Colonic mucosa (tissue), 4 donors: Measurements from ENCODE around the gene ZNF75A. TPM values are rescaled to one million over a fixed set of nuclear protein-coding genes. Genes with fewer than 3 reads are reported as not detected.
A peak's percentile ranks its signal among the peaks of the same experiment; 100 is the strongest.
"Not testable (repeated sequence)": the region's sequence is repeated elsewhere in the genome, so short reads cannot be mapped to it uniquely, and the experiment has no call there.

ENCODE experiments used
- DNase-seq: peaks from one replicate; pipeline ENCODE4 v3.0.0-alpha.2; 2020
- H3K27ac ChIP-seq: fragments of 200-600 bp; one replicate; pipeline ENCODE4 v1.8.0; 2021
- H3K27me3 ChIP-seq: fragments of 200-600 bp; one replicate; pipeline ENCODE4 v1.8.0; 2021
- H3K36me3 ChIP-seq: fragments of 200-600 bp; one replicate; pipeline ENCODE4 v1.8.0; 2021
- H3K4me1 ChIP-seq: fragments of 200-600 bp; one replicate; pipeline ENCODE4 v1.8.0; 2021; ENCODE audit warnings: mild to moderate bottlenecking
- H3K4me3 ChIP-seq: fragments of 200-600 bp; one replicate; pipeline ENCODE4 v1.8.0; 2021
- H3K9ac ChIP-seq, 2 donors: one replicate each; pipeline ENCODE4 v1.7.0; 2013; ENCODE audit warnings: control low read depth in 2 of 2, low read depth in 2 of 2, low read length in 2 of 2
- H3K9me3 ChIP-seq: fragments of 200-600 bp; one replicate; pipeline ENCODE4 v1.8.0; 2021
- intact Hi-C: fragments of 100-400 bp; cut with DNase I; formaldehyde crosslinking; loops from one replicate; pipeline ENCODE4 v1.14.1; 2022
- total RNA-seq, 2 donors: library from RNA; stranded (reverse); fragmentation: NEBNext Ultra II Directional in 1 of 2; extraction: Animal tissue kit (Norgen Biotek cat#: 25700) in 1 of 2; gene quantifications; one replicate each; pipeline ENCODE4 v1.2.1, GENCODE V29; 2021
- TF ChIP-seq, protein P1 (sequence below): fragments of 200-600 bp; IDR thresholded peaks from one replicate; pipeline ENCODE4 v1.8.0; 2022; ENCODE audit warnings: antibody characterized with exemption, mild to moderate bottlenecking
- donor health status: healthy.
- donor health status: DM: no; HTN: no; CAD: no.
- donor health status: DM: no; HTN: no; CAD: no.

The ZNF75A gene
- total RNA-seq, 2 donors from 2014 or later, result 14.2 to 20.5 TPM

- Histone ChIP-seq H3K27me3 (no peaks in the 10 kb centered on the region), H3K9ac (peak overlapping the region; percentile 77 to 86), H3K36me3 (no peaks in the 10 kb centered on the region), H3K9me3 (no peaks in the 10 kb centered on the region), H3K27ac (peak overlapping the region; percentile 98), H3K4me1 (peaks cover 3% of the 10 kb centered on the region), H3K4me3 (peak overlapping the region; percentile 65)
- TF ChIP-seq, protein P1, sequence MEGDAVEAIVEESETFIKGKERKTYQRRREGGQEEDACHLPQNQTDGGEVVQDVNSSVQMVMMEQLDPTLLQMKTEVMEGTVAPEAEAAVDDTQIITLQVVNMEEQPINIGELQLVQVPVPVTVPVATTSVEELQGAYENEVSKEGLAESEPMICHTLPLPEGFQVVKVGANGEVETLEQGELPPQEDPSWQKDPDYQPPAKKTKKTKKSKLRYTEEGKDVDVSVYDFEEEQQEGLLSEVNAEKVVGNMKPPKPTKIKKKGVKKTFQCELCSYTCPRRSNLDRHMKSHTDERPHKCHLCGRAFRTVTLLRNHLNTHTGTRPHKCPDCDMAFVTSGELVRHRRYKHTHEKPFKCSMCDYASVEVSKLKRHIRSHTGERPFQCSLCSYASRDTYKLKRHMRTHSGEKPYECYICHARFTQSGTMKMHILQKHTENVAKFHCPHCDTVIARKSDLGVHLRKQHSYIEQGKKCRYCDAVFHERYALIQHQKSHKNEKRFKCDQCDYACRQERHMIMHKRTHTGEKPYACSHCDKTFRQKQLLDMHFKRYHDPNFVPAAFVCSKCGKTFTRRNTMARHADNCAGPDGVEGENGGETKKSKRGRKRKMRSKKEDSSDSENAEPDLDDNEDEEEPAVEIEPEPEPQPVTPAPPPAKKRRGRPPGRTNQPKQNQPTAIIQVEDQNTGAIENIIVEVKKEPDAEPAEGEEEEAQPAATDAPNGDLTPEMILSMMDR, result no peak
- DNase-seq, result peak; percentile 98
- intact Hi-C loops, result no loop called here
Measured at GRCh38 chr16:3264137-3265036, 40.9 kb upstream of the ZNF75A start.

GRCh38 chr16:3266873-3267537 is 38.3 kb upstream of the ZNF75A start:
- H3K9me3 ChIP-seq, result no peaks in the 10 kb centered on the region
- intact Hi-C loops, result no loop called here

GRCh38 chr16:3268294-3268693 is 37.0 kb upstream of the ZNF75A start:
- intact Hi-C loops, result no loop called here
- no peaks in the 10 kb centered on the region for H3K36me3 ChIP-seq

More at GRCh38 chr16:3266873-3267537, 38.3 kb upstream of the ZNF75A start:
- peaks cover 3% of the 10 kb centered on the region for H3K4me1 ChIP-seq
- TF ChIP-seq, protein P1, result peak; percentile 31
- no peak overlapping the region for H3K27ac ChIP-seq
- DNase-seq, result no peak
- H3K36me3 ChIP-seq, result no peaks in the 10 kb centered on the region
- no peaks in the 10 kb centered on the region for H3K27me3 ChIP-seq
- H3K9ac ChIP-seq, result no peak overlapping the region
- no peak overlapping the region for H3K4me3 ChIP-seq

DNA sequence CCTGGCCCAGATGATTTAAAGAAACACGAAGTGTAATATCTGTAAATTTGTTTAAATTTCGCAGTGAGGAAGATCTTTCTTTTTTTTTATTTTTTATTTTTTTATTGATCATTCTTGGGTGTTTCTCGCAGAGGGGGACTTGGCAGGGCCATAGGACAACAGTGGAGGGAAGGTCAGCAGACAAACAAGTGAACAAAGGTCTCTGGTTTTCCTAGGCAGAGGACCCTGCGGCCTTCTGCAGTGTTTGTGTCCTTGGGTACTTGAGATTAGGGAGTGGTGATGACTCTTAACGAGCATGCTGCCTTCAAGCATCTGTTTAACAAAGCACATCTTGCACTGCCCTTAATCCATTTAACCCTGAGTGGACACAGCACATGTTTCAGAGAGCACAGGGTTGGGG is 34.6 kb upstream of the ZNF75A start:
- intact Hi-C loops, H3K27me3 ChIP-seq, H3K4me1 ChIP-seq, H3K27ac ChIP-seq, H3K9me3 ChIP-seq, H3K4me3 ChIP-seq, H3K9ac ChIP-seq, DNase-seq, H3K36me3 ChIP-seq: not testable (repeated sequence)

More at GRCh38 chr16:3268294-3268693, 37.0 kb upstream of the ZNF75A start:
- no peak overlapping the region for H3K4me3 ChIP-seq
- DNase-seq, result no peak
- H3K27ac ChIP-seq, result no peak overlapping the region
- no peaks in the 10 kb centered on the region for H3K9me3 ChIP-seq
- no peaks in the 10 kb centered on the region for H3K27me3 ChIP-seq
- peaks cover 3% of the 10 kb centered on the region for H3K4me1 ChIP-seq
- TF ChIP-seq, protein P1, result no peak
- no peak overlapping the region for H3K9ac ChIP-seq

- H3K27me3 ChIP-seq, H3K4me1 ChIP-seq, DNase-seq, intact Hi-C loops, H3K9me3 ChIP-seq, H3K9ac ChIP-seq, H3K36me3 ChIP-seq, H3K4me3 ChIP-seq, H3K27ac ChIP-seq: not testable (repeated sequence)
Measured at GRCh38 chr16:3271281-3271680, 34.0 kb upstream of the ZNF75A start.

DNA sequence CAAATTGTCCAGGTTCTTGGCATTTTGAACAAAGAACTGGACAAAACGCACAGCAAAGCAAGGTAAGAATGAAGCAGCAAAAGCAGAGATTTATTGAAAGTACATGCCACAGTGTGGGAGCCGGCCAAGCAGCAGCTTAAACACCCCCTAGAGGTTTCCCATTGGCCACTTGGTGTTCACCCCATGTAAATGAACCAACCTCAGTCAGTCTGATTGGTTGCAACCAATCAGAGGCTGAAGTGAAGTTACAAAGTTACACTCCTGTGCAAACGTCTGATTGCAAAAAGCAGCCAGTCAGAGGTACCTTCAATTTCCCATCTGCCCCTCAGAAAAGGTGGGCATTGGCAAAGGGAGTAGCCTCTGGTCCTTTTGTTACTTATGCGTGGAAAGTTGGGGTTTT is 30.8 kb upstream of the ZNF75A start:
- Histone ChIP-seq H3K4me1 (no peaks in the 10 kb centered on the region), H3K9me3 (no peaks in the 10 kb centered on the region), H3K27me3 (no peaks in the 10 kb centered on the region), H3K27ac (no peak overlapping the region), H3K9ac (no peak overlapping the region), H3K4me3 (no peak overlapping the region), H3K36me3 (no peaks in the 10 kb centered on the region)
- intact Hi-C loops, result no loop called here
- TF ChIP-seq, protein P1, result no peak
- no peak for DNase-seq
